Activated CD4-positive, alpha-beta memory T cell treated with anti-CD3 and anti-CD28 coated beads, Interleukin-2, amount 10 ng/mL, durations not matched to agents 7 days and 5 days (primary cell): ENCODE results near the gene ZIK1. TPM values are rescaled to one million over a fixed set of nuclear protein-coding genes. Genes with fewer than 3 reads are reported as not detected.

Source experiments
- CTCF ChIA-PET: fragments of 350-600 bp; sonication (Branson Sonifier 250); formaldehyde crosslinking; loops from one replicate; lab custom pipeline; 2021; ENCODE audit warnings: antibody characterized with exemption, inconsistent platforms; lab: Charles Lee
- POLR2A ChIA-PET: fragments of 350-600 bp; sonication (Branson Sonifier 250); formaldehyde crosslinking; loops from one replicate; lab custom pipeline; 2021; ENCODE audit warnings: antibody characterized with exemption; lab: Charles Lee
- DNase-seq: peaks from one replicate; pipeline ENCODE4 v3.0.0-alpha.2; 2020
- H3K27ac Mint-ChIP-seq: one replicate; pipeline ENCODE4 v1.8.0; 2021; ENCODE audit warnings: mild to moderate bottlenecking, mixed read lengths
- H3K27me3 Mint-ChIP-seq: one replicate; pipeline ENCODE4 v1.8.0; 2021; ENCODE audit warnings: mixed read lengths
- H3K36me3 Mint-ChIP-seq: one replicate; pipeline ENCODE4 v1.8.0; 2021; ENCODE audit warnings: low read depth, mixed read lengths
- H3K4me1 Mint-ChIP-seq: one replicate; pipeline ENCODE4 v1.8.0; 2021; ENCODE audit warnings: mixed read lengths
- H3K4me3 Mint-ChIP-seq: one replicate; pipeline ENCODE4 v1.8.0; 2021; ENCODE audit warnings: mild to moderate bottlenecking, mixed read lengths
- H3K9me3 Mint-ChIP-seq: one replicate; pipeline ENCODE4 v1.8.0; 2021; ENCODE audit warnings: mixed read lengths
- total RNA-seq, 2 experiments: library from RNA; stranded (reverse); gene quantifications; one replicate each; pipeline ENCODE4 v1.2.3, GENCODE V29; 2021

ZIK1 gene
- total RNA-seq, result 1 to 10 TPM; 5.7 to 6.1 TPM

- peaks cover 63% of the 10 kb centered on the region for H3K36me3 Mint-ChIP-seq
- DNase-seq, result peak; percentile 89
- peaks cover 21% of the 10 kb centered on the region for H3K4me1 Mint-ChIP-seq
- ChIA-PET CTCF (no interaction called here), POLR2A (no interaction called here)
- H3K4me3 Mint-ChIP-seq, result peak within 1 kb of the TSS; percentile 75
- peaks cover 51% of the 10 kb centered on the region for H3K9me3 Mint-ChIP-seq
- H3K27me3 Mint-ChIP-seq, result no peaks in the 10 kb centered on the region
- H3K27ac Mint-ChIP-seq, result peak within 1 kb of the TSS; percentile 59
These were observed at the start of gene ZIK1 for GRCh38 chr19:57583521-57584416. Gene ZIK1, plus strand, starts transcription at chr19:57584145. Its CDS starts 212 bp downstream, at chr19:57584357.

- H3K9me3 Mint-ChIP-seq, result peaks cover 79% of the 10 kb centered on the region
- no peak for DNase-seq
These were observed 45.9 kb upstream of the ZIK1 start for GRCh38 chr19:57537953-57538547.

GRCh38 chr19:57546513-57546912 lies 37.4 kb upstream of the ZIK1 start:
- Mint-ChIP-seq H3K4me3 (no peak overlapping the region), H3K27me3 (no peaks in the 10 kb centered on the region), H3K4me1 (no peaks in the 10 kb centered on the region), H3K9me3 (peaks cover 68% of the 10 kb centered on the region), H3K27ac (no peak overlapping the region), H3K36me3 (peaks cover 92% of the 10 kb centered on the region)
- ChIA-PET CTCF (no interaction called here), POLR2A (no interaction called here)
- DNase-seq, result no peak

More at GRCh38 chr19:57537953-57538547, 45.9 kb upstream of the ZIK1 start:
- H3K27ac Mint-ChIP-seq, result no peak overlapping the region
- no peaks in the 10 kb centered on the region for H3K27me3 Mint-ChIP-seq
- ChIA-PET POLR2A (no interaction called here), CTCF (no interaction called here)
- H3K4me1 Mint-ChIP-seq, result no peaks in the 10 kb centered on the region
- no peak overlapping the region for H3K4me3 Mint-ChIP-seq
- peaks cover 91% of the 10 kb centered on the region for H3K36me3 Mint-ChIP-seq

DNA sequence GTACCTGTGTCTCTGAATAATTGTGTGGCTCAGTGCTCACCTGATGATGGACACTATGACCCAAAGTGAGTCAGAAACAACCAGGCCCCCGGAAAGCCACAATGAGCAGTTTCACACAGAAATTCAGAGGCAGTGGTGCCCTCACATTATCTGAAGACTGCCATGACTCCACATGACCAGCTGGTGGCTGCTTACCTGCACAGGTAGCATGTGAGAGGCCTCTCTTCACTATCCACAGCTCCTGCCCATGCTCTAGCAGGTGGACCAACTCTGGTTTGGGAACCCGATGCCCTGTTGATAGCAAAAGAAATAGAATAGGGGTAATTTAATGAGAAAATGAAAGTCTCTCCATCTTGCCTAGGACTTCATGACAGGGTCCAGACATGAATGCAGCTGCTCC lies 31.5 kb upstream of the ZIK1 start:
- Mint-ChIP-seq H3K36me3 (peaks cover 99% of the 10 kb centered on the region), H3K9me3 (peaks cover 74% of the 10 kb centered on the region), H3K4me1 (no peaks in the 10 kb centered on the region), H3K27me3 (no peaks in the 10 kb centered on the region), H3K27ac (no peak overlapping the region), H3K4me3 (no peak overlapping the region)
- DNase-seq, result no peak
- ChIA-PET POLR2A (no interaction called here), CTCF (no interaction called here)

DNA sequence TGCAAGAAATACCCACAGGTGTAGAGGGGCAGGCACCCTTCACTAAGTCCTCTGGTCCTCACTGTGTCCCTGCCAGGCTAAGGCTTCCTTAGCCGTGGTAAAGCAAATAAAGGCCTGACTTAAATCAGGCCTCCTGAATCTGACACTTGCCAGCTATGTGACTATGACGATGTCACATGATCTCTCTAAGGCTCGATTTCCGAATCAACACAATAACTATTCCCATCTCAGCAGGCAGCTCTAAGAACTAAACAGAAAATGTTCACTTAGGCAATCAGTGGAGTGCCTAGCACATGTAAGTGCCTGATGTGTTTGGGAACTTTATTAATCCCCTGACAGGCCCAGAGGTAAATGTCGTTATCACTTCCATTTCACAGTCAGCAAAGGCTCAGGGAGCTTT lies 26.3 kb upstream of the ZIK1 start:
- Mint-ChIP-seq H3K4me1 (peaks cover 22% of the 10 kb centered on the region), H3K4me3 (no peak overlapping the region), H3K36me3 (peaks cover 75% of the 10 kb centered on the region), H3K27ac (no peak overlapping the region), H3K27me3 (no peaks in the 10 kb centered on the region), H3K9me3 (peaks cover 55% of the 10 kb centered on the region)
- CTCF ChIA-PET, result no interaction called here
- POLR2A ChIA-PET, result interaction anchor here (2.4 kb wide), 1 partner anchor 57 kb away, joined by 6 read pairs; the partner anchor contains the start of gene ZNF134
- no peak for DNase-seq

DNA sequence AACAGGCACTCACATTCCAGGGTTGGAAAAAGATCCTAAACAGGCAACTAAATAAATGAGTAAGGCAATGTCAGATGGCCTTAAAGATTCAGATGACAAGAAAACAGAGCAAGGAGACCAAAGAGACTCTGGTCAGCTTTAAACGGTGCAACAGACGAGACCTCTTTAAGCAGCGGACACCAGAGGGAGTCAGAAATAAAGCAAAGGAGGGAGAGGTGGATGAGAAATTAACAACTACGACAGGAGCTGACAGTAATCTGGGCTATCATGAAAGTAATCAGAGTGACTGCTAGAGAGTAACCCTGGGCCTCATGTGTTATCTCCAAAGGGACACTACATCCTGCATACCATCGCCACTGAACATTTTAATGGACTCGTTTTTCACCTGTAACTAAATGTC lies 25.4 kb upstream of the ZIK1 start:
- no peak for DNase-seq
- ChIA-PET POLR2A (interaction anchor here (1.8 to 2.4 kb wide), 2 partner anchors 56 to 75 kb away, joined by 4 to 6 read pairs; partner anchors contain the start of genes ZNF134 and ZNF211), CTCF (no interaction called here)
- Mint-ChIP-seq H3K4me1 (peaks cover 22% of the 10 kb centered on the region), H3K36me3 (peaks cover 66% of the 10 kb centered on the region), H3K9me3 (peaks cover 58% of the 10 kb centered on the region), H3K4me3 (peak overlapping the region; percentile 86), H3K27me3 (no peaks in the 10 kb centered on the region), H3K27ac (peak overlapping the region; percentile 86)

DNA sequence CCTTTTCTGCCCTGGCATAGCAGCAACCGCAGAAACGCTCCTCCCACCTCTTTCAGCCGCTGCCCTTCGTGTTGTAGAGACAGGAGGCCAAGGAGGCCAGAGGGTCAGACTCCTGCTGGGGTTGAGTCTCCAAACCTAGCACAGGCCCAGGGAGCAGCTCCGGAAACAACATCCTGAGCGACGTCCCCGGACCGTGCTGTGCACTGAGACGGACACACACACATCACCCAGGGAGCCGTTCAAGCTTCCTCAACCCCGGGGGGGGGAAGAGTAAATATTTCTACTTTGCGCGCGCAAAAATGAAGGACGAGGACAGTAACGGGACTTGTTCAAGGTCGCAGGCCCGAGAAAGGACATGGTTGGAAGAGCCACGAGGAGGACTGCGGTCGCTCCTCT lies 24.9 kb upstream of the ZIK1 start:
- ChIA-PET CTCF (no interaction called here), POLR2A (interaction anchor here (1.0 to 2.4 kb wide), 3 partner anchors 55 to 74 kb away, joined by 4 to 6 read pairs (median 4); partner anchors contain the start of genes ZNF134, ZNF211 and ZNF773)
- H3K4me3 Mint-ChIP-seq, result peak overlapping the region; percentile 86
- peaks cover 61% of the 10 kb centered on the region for H3K36me3 Mint-ChIP-seq
- H3K27ac Mint-ChIP-seq, result peak overlapping the region; percentile 86
- H3K4me1 Mint-ChIP-seq, result peaks cover 22% of the 10 kb centered on the region
- H3K27me3 Mint-ChIP-seq, result no peaks in the 10 kb centered on the region
- peak; percentile 24 for DNase-seq
- H3K9me3 Mint-ChIP-seq, result peaks cover 56% of the 10 kb centered on the region

GRCh38 chr19:57559404-57560025 lies 24.4 kb upstream of the ZIK1 start, which contains the start of gene ZNF550:
Gene ZNF550, minus strand, starts transcription at chr19:57559863. Its CDS starts 181 bp downstream, at chr19:57559682.
- H3K36me3 Mint-ChIP-seq, result peaks cover 56% of the 10 kb centered on the region
- H3K9me3 Mint-ChIP-seq, result peaks cover 55% of the 10 kb centered on the region
- H3K4me1 Mint-ChIP-seq, result peaks cover 22% of the 10 kb centered on the region
- H3K27me3 Mint-ChIP-seq, result no peaks in the 10 kb centered on the region
- CTCF ChIA-PET, result no interaction called here
- peak within 1 kb of the TSS; percentile 86 for H3K4me3 Mint-ChIP-seq
- H3K27ac Mint-ChIP-seq, result peak within 1 kb of the TSS; percentile 87
- DNase-seq, result peak; percentile 87
- POLR2A ChIA-PET, result interaction anchor here (1.0 to 2.4 kb wide), 3 partner anchors 55 to 74 kb away, joined by 4 to 6 read pairs (median 4); partner anchors contain the start of genes ZNF134, ZNF211 and ZNF773

DNA sequence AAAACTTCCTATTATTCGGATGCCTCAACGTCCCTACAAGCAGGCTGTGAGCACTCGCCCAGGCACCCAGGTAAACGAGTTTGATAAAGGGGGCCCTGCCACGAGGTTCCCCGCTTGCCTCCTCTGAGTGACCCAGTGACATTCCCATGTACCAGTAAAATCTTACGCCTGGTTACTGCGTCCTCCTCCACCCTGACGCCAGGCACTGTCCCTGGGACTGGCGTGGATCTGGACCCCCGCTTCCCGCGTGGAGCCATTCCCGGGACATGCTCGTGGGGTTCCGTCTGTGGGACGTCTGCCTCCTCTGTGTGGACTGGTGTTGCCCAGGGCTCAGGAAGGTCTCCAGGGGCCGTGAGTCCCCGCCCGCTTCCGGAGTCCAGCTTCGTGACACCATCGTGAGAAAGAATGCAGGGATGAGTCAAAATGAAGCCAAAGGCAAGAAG lies 23.9 kb upstream of the ZIK1 start:
- H3K27me3 Mint-ChIP-seq, result no peaks in the 10 kb centered on the region
- POLR2A ChIA-PET, result interaction anchor here (1.0 to 1.8 kb wide), 2 partner anchors 60 to 73 kb away, joined by 4 read pairs; partner anchors contain the start of genes ZNF211 and ZNF773
- CTCF ChIA-PET, result no interaction called here
- peak overlapping the region; percentile 86 for H3K4me3 Mint-ChIP-seq
- peaks cover 51% of the 10 kb centered on the region for H3K36me3 Mint-ChIP-seq
- DNase-seq, result no peak
- peaks cover 53% of the 10 kb centered on the region for H3K9me3 Mint-ChIP-seq
- peaks cover 22% of the 10 kb centered on the region for H3K4me1 Mint-ChIP-seq
- peak overlapping the region; percentile 87 for H3K27ac Mint-ChIP-seq

DNA sequence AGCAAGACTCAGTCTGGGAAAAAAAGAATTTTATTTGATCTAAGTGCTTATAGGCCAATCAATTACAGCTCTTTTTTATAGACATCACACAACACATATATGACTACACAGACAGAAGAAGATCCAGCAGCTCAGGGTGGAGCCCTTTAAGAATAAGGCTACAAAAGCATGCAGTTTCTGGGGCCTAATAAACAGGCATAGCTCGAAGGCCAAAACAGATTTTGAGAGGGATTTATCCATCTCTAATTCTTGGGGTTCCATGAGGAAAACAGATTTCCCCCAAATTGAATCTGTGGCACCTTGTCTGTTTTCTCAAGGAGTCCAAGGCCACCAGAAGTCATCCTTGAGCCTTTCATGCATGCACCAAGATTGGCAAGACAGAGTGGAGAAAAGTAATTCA lies 20.4 kb upstream of the ZIK1 start:
- H3K36me3 Mint-ChIP-seq, result peaks cover 17% of the 10 kb centered on the region
- CTCF ChIA-PET, result no interaction called here
- POLR2A ChIA-PET, result no interaction called here
- H3K4me3 Mint-ChIP-seq, result no peak overlapping the region
- H3K27me3 Mint-ChIP-seq, result no peaks in the 10 kb centered on the region
- peaks cover 67% of the 10 kb centered on the region for H3K9me3 Mint-ChIP-seq
- peaks cover 16% of the 10 kb centered on the region for H3K4me1 Mint-ChIP-seq
- DNase-seq, result no peak
- no peak overlapping the region for H3K27ac Mint-ChIP-seq

DNA sequence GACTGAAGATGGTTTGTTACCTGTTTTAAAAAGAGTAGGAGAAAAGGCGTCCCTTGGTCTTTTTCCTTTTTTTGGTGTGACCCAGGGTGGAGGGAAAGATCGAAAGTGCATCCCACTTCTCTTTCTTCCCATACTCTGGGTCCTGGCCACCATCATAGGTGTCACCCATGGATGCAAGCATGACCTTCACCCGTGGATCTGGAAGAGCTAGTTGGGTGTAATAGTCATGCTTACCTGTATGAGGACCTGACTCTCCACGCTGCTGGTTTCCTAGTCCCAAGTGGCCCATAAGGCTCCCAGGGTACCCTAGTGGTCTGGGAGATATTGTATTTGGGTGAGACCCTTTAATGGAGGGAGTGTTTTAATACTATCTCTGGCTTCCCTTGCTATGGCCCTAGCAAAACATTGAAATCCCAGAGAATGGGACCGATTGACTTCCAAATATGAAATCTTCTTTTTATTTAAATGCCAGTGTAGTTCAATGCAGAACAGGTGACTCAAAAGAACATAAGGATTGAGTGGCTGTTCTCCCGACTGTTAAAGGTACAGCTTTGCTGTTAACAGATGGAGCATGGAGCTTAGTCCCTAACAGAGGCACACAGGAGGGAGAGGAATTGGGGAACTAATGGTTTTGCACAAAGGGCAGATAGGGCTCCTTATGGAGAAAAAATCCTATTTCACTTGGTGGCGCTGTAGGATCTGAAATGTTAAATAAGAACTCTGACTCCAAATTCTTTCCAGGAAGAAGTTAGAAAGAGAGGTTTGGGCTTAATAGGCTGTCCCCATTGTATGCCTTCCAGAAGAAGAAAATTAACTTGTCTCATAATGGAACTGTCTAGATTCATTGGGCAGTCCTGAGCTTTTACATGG lies 17.3 kb upstream of the ZIK1 start:
- no peaks in the 10 kb centered on the region for H3K27me3 Mint-ChIP-seq
- CTCF ChIA-PET, result no interaction called here
- POLR2A ChIA-PET, result no interaction called here
- peaks cover 11% of the 10 kb centered on the region for H3K36me3 Mint-ChIP-seq
- H3K27ac Mint-ChIP-seq, result no peak overlapping the region
- no peak overlapping the region for H3K4me3 Mint-ChIP-seq
- H3K9me3 Mint-ChIP-seq, result peaks cover 78% of the 10 kb centered on the region
- H3K4me1 Mint-ChIP-seq, result no peaks in the 10 kb centered on the region
- no peak for DNase-seq

DNA sequence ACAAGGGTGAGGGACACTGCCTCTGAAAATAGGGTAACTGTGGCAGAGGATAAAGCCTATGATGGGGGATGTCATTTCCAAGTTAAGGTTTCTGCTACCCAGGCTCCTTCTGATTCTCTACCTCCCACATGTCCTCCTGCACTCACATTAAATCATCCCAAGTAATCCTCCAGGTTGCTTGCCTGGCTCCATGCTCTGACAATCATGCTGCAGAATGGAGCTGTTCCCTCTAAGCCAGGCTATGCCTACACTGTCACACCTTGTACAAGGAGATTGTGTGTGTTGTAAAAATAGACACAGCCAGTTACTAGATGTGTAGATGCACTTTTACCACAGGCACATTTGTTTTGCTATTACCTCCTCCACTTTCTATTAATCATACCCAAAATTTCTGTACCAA lies 13.2 kb upstream of the ZIK1 start:
- Mint-ChIP-seq H3K9me3 (peaks cover 86% of the 10 kb centered on the region), H3K36me3 (peaks cover 51% of the 10 kb centered on the region), H3K27me3 (no peaks in the 10 kb centered on the region), H3K27ac (no peak overlapping the region), H3K4me1 (no peaks in the 10 kb centered on the region), H3K4me3 (no peak overlapping the region)
- ChIA-PET CTCF (no interaction called here), POLR2A (no interaction called here)
- no peak for DNase-seq
